H9 (cell line): ENCODE measurements around the gene FXYD3. TPM values are rescaled to one million over a fixed set of nuclear protein-coding genes. Genes with fewer than 3 reads are reported as not detected.

Source experiments
- DNase-seq: peaks from one replicate; pipeline ENCODE4 v3.0.0-alpha.2; 2017
- H2AFZ ChIP-seq: one replicate; pipeline ENCODE4 v1.6.1; 2013; ENCODE audit warnings: mild to moderate bottlenecking, low read length, control low read depth, moderate library complexity
- H2AK5ac ChIP-seq: 2 replicates; pipeline ENCODE4 v1.6.1; 2013; ENCODE audit warnings: low read length, control low read depth, mixed read lengths; ENCODE audit not compliant: insufficient read length
- H2BK120ac ChIP-seq: one replicate; pipeline ENCODE4 v1.6.1; 2013; ENCODE audit warnings: low read depth, mild to moderate bottlenecking, low read length, control low read depth, inconsistent platforms; ENCODE audit not compliant: poor library complexity, severe bottlenecking
- H2BK12ac ChIP-seq: 2 replicates; pipeline ENCODE4 v1.6.1; 2013; ENCODE audit warnings: low read length, control low read depth, mixed read lengths, low read depth; ENCODE audit not compliant: insufficient read length
- H2BK15ac ChIP-seq: 2 replicates; pipeline ENCODE4 v1.6.1; 2013; ENCODE audit warnings: low read depth, low read length, control low read depth
- H2BK20ac ChIP-seq: one replicate; pipeline ENCODE4 v1.6.1; 2013; ENCODE audit warnings: low read depth, mild to moderate bottlenecking, low read length, control low read depth, inconsistent platforms; ENCODE audit not compliant: poor library complexity, severe bottlenecking
- H2BK5ac ChIP-seq: 2 replicates; pipeline ENCODE4 v1.6.1; 2013; ENCODE audit warnings: low read length, control low read depth, mixed read lengths; ENCODE audit not compliant: insufficient read length
- H3K14ac ChIP-seq: 2 replicates; pipeline ENCODE4 v1.6.1; 2013; ENCODE audit warnings: low read length, control low read depth; ENCODE audit not compliant: insufficient read depth
- H3K18ac ChIP-seq: 2 replicates; pipeline ENCODE4 v1.6.1; 2013; ENCODE audit warnings: low read depth, mild to moderate bottlenecking, mixed read lengths, low read length, control low read depth; ENCODE audit not compliant: insufficient read length
- H3K23ac ChIP-seq: 2 replicates; pipeline ENCODE4 v1.6.1; 2013; ENCODE audit warnings: low read length, control low read depth, mixed read lengths, low read depth; ENCODE audit not compliant: insufficient read length
- H3K23me2 ChIP-seq: 2 replicates; pipeline ENCODE4 v1.6.1; 2013; ENCODE audit warnings: low read depth, mild to moderate bottlenecking, mixed read lengths, low read length, control low read depth; ENCODE audit not compliant: insufficient read length, poor library complexity, severe bottlenecking
- H3K27ac ChIP-seq: 2 replicates; pipeline ENCODE4 v1.5.1; 2013; ENCODE audit warnings: low read length, control low read depth, mixed read lengths, low read depth; ENCODE audit not compliant: insufficient read length
- H3K27me3 ChIP-seq: 2 replicates; pipeline ENCODE4 v1.6.1; 2013; ENCODE audit warnings: low read length, control low read depth, inconsistent platforms; ENCODE audit not compliant: insufficient read depth
- H3K4ac ChIP-seq: 2 replicates; pipeline ENCODE4 v1.6.1; 2013; ENCODE audit warnings: low read depth, mild to moderate bottlenecking, control low read depth, inconsistent platforms, low read length, moderate library complexity
- H3K4me1 ChIP-seq: 2 replicates; pipeline ENCODE4 v1.6.1; 2013; ENCODE audit warnings: low read length, control low read depth, inconsistent platforms; ENCODE audit not compliant: insufficient read depth
- H3K4me2 ChIP-seq: 2 replicates; pipeline ENCODE4 v1.6.1; 2013; ENCODE audit warnings: low read length, control low read depth, mixed read lengths; ENCODE audit not compliant: insufficient read length, insufficient read depth
- H3K56ac ChIP-seq: 2 replicates; pipeline ENCODE4 v1.6.1; 2013; ENCODE audit warnings: low read depth, mild to moderate bottlenecking, mixed read lengths, low read length, control low read depth; ENCODE audit not compliant: insufficient read length
- H3K79me1 ChIP-seq: 2 replicates; pipeline ENCODE4 v1.6.1; 2013; ENCODE audit warnings: low read depth, mild to moderate bottlenecking, moderate library complexity, low read length, control low read depth, inconsistent platforms; ENCODE audit not compliant: insufficient read depth, poor library complexity, severe bottlenecking
- H3K79me2 ChIP-seq: 2 replicates; pipeline ENCODE4 v1.6.1; 2013; ENCODE audit warnings: low read length, control low read depth, inconsistent platforms; ENCODE audit not compliant: insufficient read depth
- H3K9ac ChIP-seq: 2 replicates; pipeline ENCODE4 v1.6.1; 2013; ENCODE audit warnings: low read length, control low read depth, mixed read lengths; ENCODE audit not compliant: insufficient read length; ENCODE audit errors: extremely low read depth
- H3K9me3 ChIP-seq: one replicate; pipeline ENCODE4 v1.6.1; 2013; ENCODE audit warnings: low read depth, low read length, inconsistent platforms; ENCODE audit not compliant: control insufficient read depth
- H3T11ph ChIP-seq: one replicate; pipeline ENCODE4 v1.6.1; 2013; ENCODE audit warnings: mild to moderate bottlenecking, low read length, control low read depth, inconsistent platforms
- H4K20me1 ChIP-seq: one replicate; pipeline ENCODE4 v1.6.1; 2013; ENCODE audit not compliant: control insufficient read depth, insufficient read length, insufficient read depth
- H4K5ac ChIP-seq: 2 replicates; pipeline ENCODE4 v1.6.1; 2013; ENCODE audit warnings: low read depth, mild to moderate bottlenecking, mixed read lengths, low read length, control low read depth; ENCODE audit not compliant: insufficient read length
- H4K8ac ChIP-seq: replicated peaks from 2 replicates; pipeline ENCODE4 v1.6.1; 2013; ENCODE audit warnings: low read length, control low read depth, mixed read lengths, low read depth; ENCODE audit not compliant: insufficient read length
- H4K91ac ChIP-seq: 2 replicates; pipeline ENCODE4 v1.6.1; 2013; ENCODE audit warnings: low read depth, mild to moderate bottlenecking, moderate library complexity, mixed read lengths, low read length, control low read depth; ENCODE audit not compliant: insufficient read length
- H3K27ac Mint-ChIP-seq, 3 experiments: 2 replicates in 2 of 3; 3 replicates in 1 of 3; pipeline ENCODE4 v1.8.0; 2020 to 2021; ENCODE audit warnings: mixed read lengths in 3 of 3, mild to moderate bottlenecking in 1 of 3, moderate library complexity in 1 of 3
- H3K27me3 Mint-ChIP-seq: 2 replicates; pipeline ENCODE4 v1.8.0; 2021; ENCODE audit warnings: low read depth, mild to moderate bottlenecking, moderate library complexity, mixed read lengths
- H3K36me3 Mint-ChIP-seq, 3 experiments: 2 replicates in 2 of 3; 3 replicates in 1 of 3; pipeline ENCODE4 v1.8.0; 2020 to 2021; ENCODE audit warnings: low read depth in 3 of 3, mixed read lengths in 3 of 3; ENCODE audit not compliant: insufficient read depth in 1 of 3
- H3K4me1 Mint-ChIP-seq, 2 experiments: 2 replicates each; pipeline ENCODE4 v1.8.0; 2020; ENCODE audit warnings: mixed read lengths in 2 of 2
- H3K4me3 Mint-ChIP-seq, 2 experiments: 2 replicates in 1 of 2; 3 replicates in 1 of 2; pipeline ENCODE4 v1.8.0; 2020 to 2021; ENCODE audit warnings: mild to moderate bottlenecking in 2 of 2, mixed read lengths in 2 of 2, moderate library complexity in 1 of 2
- H3K9me3 Mint-ChIP-seq, 2 experiments: 2 replicates in 1 of 2; 3 replicates in 1 of 2; pipeline ENCODE4 v1.8.0; 2020; ENCODE audit warnings: mild to moderate bottlenecking in 2 of 2, mixed read lengths in 2 of 2, moderate library complexity in 1 of 2
- CTCF ChIP-seq: fragments of 200-600 bp; sonication (generic); conservative IDR thresholded peaks from 3 replicates; pipeline ENCODE4 v1.8.0; 2021; ENCODE audit warnings: antibody characterized with exemption, mild to moderate bottlenecking
- WGBS: extraction: QIAGEN DNeasy Blood & Tissue Kit; methylation state at CpG from one replicate; pipeline ENCODE4 v1.1.7; 2013; ENCODE audit warnings: missing lambda C conversion rate, low lambda C conversion rate, mixed read lengths; ENCODE audit not compliant: insufficient read length; ENCODE audit errors: extremely low coverage; 5-methylcytosine and 5-hydroxymethylcytosine counted together
- total RNA-seq: library from RNA; stranded (reverse); gene quantifications from 2 replicates; pipeline ENCODE4 v1.2.1, GENCODE V29; 2021

FXYD3 gene
- total RNA-seq, 1 experiment from 2014 or later: 1.5 TPM

GRCh38 chr19:35089554-35089953 is 26.1 kb upstream of the FXYD3 start:
- Histone ChIP-seq H3K79me1 (no peaks in the 10 kb centered on the region), H3K14ac (no peak overlapping the region), H3K18ac (no peak overlapping the region), H3K23ac (no peak overlapping the region), H2BK15ac (no peak overlapping the region), H3K9ac (no peak overlapping the region), H3K56ac (no peak overlapping the region), H2BK5ac (no peak overlapping the region), H3K27ac (no peak overlapping the region), H3T11ph (no peak overlapping the region), H4K20me1 (no peaks in the 10 kb centered on the region), H4K5ac (no peak overlapping the region), H2BK20ac (no peak overlapping the region), H3K9me3 (no peaks in the 10 kb centered on the region), H2AFZ (no peak overlapping the region), H4K8ac (no peak overlapping the region), H3K4me2 (no peak overlapping the region), H3K27me3 (no peaks in the 10 kb centered on the region), H3K4me1 (no peaks in the 10 kb centered on the region; the same call in 1 of the 2 replicates), H2BK120ac (no peak overlapping the region), H2AK5ac (no peak overlapping the region), H3K4ac (no peak overlapping the region), H4K91ac (no peak overlapping the region), H3K23me2 (no peaks in the 10 kb centered on the region), H3K79me2 (no peaks in the 10 kb centered on the region), H2BK12ac (no peak overlapping the region)
- Mint-ChIP-seq H3K4me3 (no peak overlapping the region), H3K27me3 (no peaks in the 10 kb centered on the region; the same call in none of the 2 replicates), H3K27ac (no peak overlapping the region), H3K9me3 (no peaks in the 10 kb centered on the region), H3K36me3 (no peaks in the 10 kb centered on the region), H3K4me1 (peaks cover 9 to 16% of the 10 kb centered on the region in 2 experiments)
- no CpG with 5 or more reads among the region's 8 CpGs for WGBS
- TF ChIP-seq CTCF: no peak
- DNase-seq: no peak
